WTC11 (cell line): ENCODE data around the gene NKAIN2. TPM values are rescaled to one million over a fixed set of nuclear protein-coding genes. Genes with fewer than 3 reads are reported as not detected.

Experiments used
- ATAC-seq: fragments of 200-7000 bp; cut with Tn5 transposase; 2 replicates; pipeline ENCODE4 v1.10.0; 2021; ENCODE audit warnings: mild to moderate bottlenecking, moderate library complexity
- CTCF ChIA-PET: fragments of 300-600 bp; sonication (Branson Sonifier 250); formaldehyde crosslinking; loops from one replicate; lab custom pipeline; 2021; ENCODE audit warnings: antibody characterized with exemption; lab: Charles Lee
- POLR2A ChIA-PET: fragments of 350-600 bp; sonication (Branson Sonifier 250); formaldehyde crosslinking; loops from one replicate; lab custom pipeline; 2021; ENCODE audit warnings: antibody characterized with exemption; lab: Charles Lee
- DNase-seq: peaks from one replicate; pipeline ENCODE4 v3.0.0; 2021; ENCODE audit warnings: low spot score
- H3K27ac Mint-ChIP-seq: 2 replicates; pipeline ENCODE4 v1.8.0; 2021; ENCODE audit warnings: mixed read lengths
- H3K27me3 Mint-ChIP-seq: 2 replicates; pipeline ENCODE4 v1.8.0; 2021; ENCODE audit warnings: low read depth, mild to moderate bottlenecking, moderate library complexity, mixed read lengths
- H3K36me3 Mint-ChIP-seq: 2 replicates; pipeline ENCODE4 v1.8.0; 2021; ENCODE audit warnings: mixed read lengths
- H3K4me1 Mint-ChIP-seq: 2 replicates; pipeline ENCODE4 v1.8.0; 2022; ENCODE audit warnings: mixed read lengths
- H3K4me3 Mint-ChIP-seq: 2 replicates; pipeline ENCODE4 v1.8.0; 2021; ENCODE audit warnings: mild to moderate bottlenecking, moderate library complexity, mixed read lengths
- H3K9me3 Mint-ChIP-seq: 2 replicates; pipeline ENCODE4 v1.8.0; 2021; ENCODE audit warnings: mixed read lengths
- ESRRA ChIP-seq: sonication (generic); formaldehyde crosslinking; IDR thresholded peaks from 2 replicates; pipeline ENCODE4 v1.8.1; 2022; ENCODE audit warnings: mild to moderate bottlenecking, missing genetic modification reagents, borderline replicate concordance
- ETV6 ChIP-seq: sonication (generic); formaldehyde crosslinking; IDR thresholded peaks from 2 replicates; pipeline ENCODE4 v1.8.1; 2022; ENCODE audit warnings: mild to moderate bottlenecking, missing genetic modification reagents
- FOXP1 ChIP-seq: sonication (generic); formaldehyde crosslinking; IDR thresholded peaks from 2 replicates; pipeline ENCODE4 v1.8.0; 2022; ENCODE audit warnings: missing genetic modification reagents, mild to moderate bottlenecking, moderate library complexity, borderline replicate concordance
- GABPB1 ChIP-seq: sonication (generic); formaldehyde crosslinking; IDR thresholded peaks from 2 replicates; pipeline ENCODE4 v1.8.1; 2023; ENCODE audit warnings: mild to moderate bottlenecking, missing genetic modification reagents
- HMGA2 ChIP-seq: fragments of 250-450 bp; sonication (Bioruptor Pico); IDR thresholded peaks from 2 replicates; pipeline ENCODE4 v1.4.0; 2021; ENCODE audit warnings: mild to moderate bottlenecking, moderate library complexity
- JUN ChIP-seq: sonication (generic); formaldehyde crosslinking; IDR thresholded peaks from 2 replicates; pipeline ENCODE4 v1.8.0; 2023; ENCODE audit warnings: mild to moderate bottlenecking, missing genetic modification reagents
- KAT7 ChIP-seq: sonication (generic); formaldehyde crosslinking; IDR thresholded peaks from 2 replicates; pipeline ENCODE4 v1.8.1; 2023; ENCODE audit warnings: missing genetic modification reagents, mild to moderate bottlenecking, borderline replicate concordance
- NFYB ChIP-seq: sonication (generic); formaldehyde crosslinking; conservative IDR thresholded peaks from 2 replicates; pipeline ENCODE4 v1.8.0; 2022; ENCODE audit warnings: low read depth, missing genetic modification reagents
- SMAD4 ChIP-seq: sonication (generic); formaldehyde crosslinking; IDR thresholded peaks from 2 replicates; pipeline ENCODE4 v1.8.0; 2022; ENCODE audit warnings: mild to moderate bottlenecking, missing genetic modification reagents
- SP1 ChIP-seq: sonication (generic); formaldehyde crosslinking; conservative IDR thresholded peaks from 2 replicates; pipeline ENCODE4 v1.8.1; 2022; ENCODE audit warnings: missing genetic modification reagents
- STAT6 ChIP-seq: sonication (generic); formaldehyde crosslinking; conservative IDR thresholded peaks from 2 replicates; pipeline ENCODE4 v1.8.1; 2023; ENCODE audit warnings: mild to moderate bottlenecking, low read depth, missing genetic modification reagents, moderate library complexity
- TCF7 ChIP-seq: sonication (generic); formaldehyde crosslinking; IDR thresholded peaks from 2 replicates; pipeline ENCODE4 v1.8.0; 2022; ENCODE audit warnings: mild to moderate bottlenecking, low read depth, missing genetic modification reagents, moderate library complexity
- TEAD4 ChIP-seq: sonication (generic); formaldehyde crosslinking; IDR thresholded peaks from 2 replicates; pipeline ENCODE4 v1.8.0; 2022; ENCODE audit warnings: mild to moderate bottlenecking, missing genetic modification reagents
- USF1 ChIP-seq: sonication (generic); formaldehyde crosslinking; IDR thresholded peaks from 2 replicates; pipeline ENCODE4 v1.8.0; 2022; ENCODE audit warnings: mild to moderate bottlenecking, missing genetic modification reagents
- ZBTB43 ChIP-seq: sonication (generic); formaldehyde crosslinking; IDR thresholded peaks from 2 replicates; pipeline ENCODE4 v1.8.1; 2023; ENCODE audit warnings: mild to moderate bottlenecking, missing genetic modification reagents
- ZNF219 ChIP-seq: sonication (generic); formaldehyde crosslinking; IDR thresholded peaks from 2 replicates; pipeline ENCODE4 v1.8.0; 2023; ENCODE audit warnings: missing genetic modification reagents, mild to moderate bottlenecking, borderline replicate concordance
- ZNF423 ChIP-seq: fragments of 250-450 bp; sonication (Bioruptor Pico); IDR thresholded peaks from 2 replicates; pipeline ENCODE4 v2.1.2; 2022; ENCODE audit warnings: mild to moderate bottlenecking, moderate library complexity
- ZNF512 ChIP-seq: sonication (generic); formaldehyde crosslinking; IDR thresholded peaks from 2 replicates; pipeline ENCODE4 v1.8.1; 2022; ENCODE audit warnings: missing genetic modification reagents, borderline replicate concordance
- ZNF671 ChIP-seq: fragments of 250-450 bp; sonication (Bioruptor Pico); IDR thresholded peaks from 2 replicates; pipeline ENCODE4 v1.8.0; 2021; ENCODE audit warnings: mild to moderate bottlenecking
- total RNA-seq: library from RNA; stranded (reverse); gene quantifications from 3 replicates; pipeline ENCODE4 v1.2.3, GENCODE V29; 2021
- TF ChIP-seq, protein P1 (sequence below): sonication (generic); formaldehyde crosslinking; IDR thresholded peaks from 2 replicates; pipeline ENCODE4 v1.8.1; 2023; ENCODE audit warnings: mild to moderate bottlenecking, missing genetic modification reagents, moderate library complexity
- TF ChIP-seq, protein P2 (sequence below): fragments of 250-450 bp; sonication (Bioruptor Pico); IDR thresholded peaks from 2 replicates; pipeline ENCODE4 v1.9.0; 2021; ENCODE audit warnings: moderate library complexity, mild to moderate bottlenecking, inconsistent platforms, borderline replicate concordance
- TF ChIP-seq, protein P3 (sequence below): sonication (generic); formaldehyde crosslinking; IDR thresholded peaks from 2 replicates; pipeline ENCODE4 v1.8.1; 2022; ENCODE audit warnings: low read depth, missing genetic modification reagents, borderline replicate concordance

NKAIN2 gene
- total RNA-seq, 1 experiment from 2014 or later, result 0.33 TPM

- H3K36me3 Mint-ChIP-seq, result no peaks in the 10 kb centered on the region
- TF ChIP-seq JUN (CRISPR knock-in tag), result no peak
- TF ChIP-seq, protein P1, sequence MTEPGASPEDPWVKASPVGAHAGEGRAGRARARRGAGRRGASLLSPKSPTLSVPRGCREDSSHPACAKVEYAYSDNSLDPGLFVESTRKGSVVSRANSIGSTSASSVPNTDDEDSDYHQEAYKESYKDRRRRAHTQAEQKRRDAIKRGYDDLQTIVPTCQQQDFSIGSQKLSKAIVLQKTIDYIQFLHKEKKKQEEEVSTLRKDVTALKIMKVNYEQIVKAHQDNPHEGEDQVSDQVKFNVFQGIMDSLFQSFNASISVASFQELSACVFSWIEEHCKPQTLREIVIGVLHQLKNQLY (CRISPR knock-in tag), result no peak
- ATAC-seq, result no peak
- ChIA-PET POLR2A (no interaction called here), CTCF (no interaction called here)
- H3K9me3 Mint-ChIP-seq, result peaks cover 5% of the 10 kb centered on the region
- peaks cover 7% of the 10 kb centered on the region for H3K4me1 Mint-ChIP-seq
- no peak overlapping the region for H3K4me3 Mint-ChIP-seq
- H3K27ac Mint-ChIP-seq, result no peak overlapping the region
- DNase-seq, result no peak
- no peaks in the 10 kb centered on the region for H3K27me3 Mint-ChIP-seq
Measured at GRCh38 chr6:124355146-124355545, 551.5 kb downstream of the NKAIN2 start.

GRCh38 chr6:124356276-124356810 lies 552.7 kb downstream of the NKAIN2 start:
- ChIA-PET POLR2A (no interaction called here), CTCF (no interaction called here)
- Mint-ChIP-seq H3K4me1 (peaks cover 7% of the 10 kb centered on the region), H3K9me3 (peaks cover 4% of the 10 kb centered on the region), H3K4me3 (no peak overlapping the region), H3K27me3 (no peaks in the 10 kb centered on the region), H3K27ac (no peak overlapping the region), H3K36me3 (no peaks in the 10 kb centered on the region)
- DNase-seq (no peak), ATAC-seq (no peak)
- TF ChIP-seq KAT7 (no peak), GABPB1 (CRISPR knock-in tag) (no peak), TEAD4 (CRISPR knock-in tag) (no peak), ZNF219 (no peak), TCF7 (no peak), FOXP1 (CRISPR knock-in tag) (no peak)

DNA sequence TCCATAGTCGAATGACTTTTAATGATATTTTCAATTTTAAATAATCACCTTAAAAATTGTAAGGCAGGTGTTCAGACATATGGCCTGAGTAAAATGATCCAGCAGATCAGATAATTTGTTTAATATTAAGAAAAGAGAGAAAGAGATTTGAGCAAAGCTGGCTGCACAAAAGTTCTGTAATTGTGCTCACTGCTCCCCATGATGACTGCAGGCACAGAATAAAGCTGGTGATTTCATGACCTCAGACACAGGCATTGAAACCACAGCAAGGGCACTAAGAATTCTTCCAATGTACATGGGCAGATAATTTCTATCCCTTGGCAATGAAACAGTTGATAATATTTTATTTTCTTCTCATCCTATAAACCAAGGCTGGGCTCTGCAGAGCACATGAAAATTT lies 553.1 kb downstream of the NKAIN2 start:
- CTCF ChIA-PET, result no interaction called here
- Mint-ChIP-seq H3K36me3 (no peaks in the 10 kb centered on the region), H3K4me3 (no peak overlapping the region)

GRCh38 chr6:124368131-124368530 lies 564.5 kb downstream of the NKAIN2 start:
- DNase-seq, result no peak
- no peak overlapping the region for H3K27ac Mint-ChIP-seq
- ChIA-PET CTCF (no interaction called here), POLR2A (no interaction called here)
- peaks cover under 1% of the 10 kb centered on the region; the same call in 1 of the 2 replicates for H3K4me1 Mint-ChIP-seq
- no peaks in the 10 kb centered on the region for H3K27me3 Mint-ChIP-seq
- ATAC-seq, result no peak
- no peak overlapping the region for H3K4me3 Mint-ChIP-seq
- H3K9me3 Mint-ChIP-seq, result no peaks in the 10 kb centered on the region; the same call in 1 of the 2 replicates
- H3K36me3 Mint-ChIP-seq, result no peaks in the 10 kb centered on the region
- no peak for TF ChIP-seq USF1 (CRISPR knock-in tag)
- TF ChIP-seq ETV6 (CRISPR knock-in tag), result no peak
- no peak for TF ChIP-seq TCF7
- TF ChIP-seq STAT6, result no peak
- no peak for TF ChIP-seq ZNF671
- no peak for TF ChIP-seq ZNF512 (CRISPR knock-in tag)
- no peak for TF ChIP-seq NFYB (CRISPR knock-in tag)

More for the DNA sequence above, 553.1 kb downstream of the NKAIN2 start:
- TF ChIP-seq HMGA2 (CRISPR knock-in tag), result no peak
- no peak for TF ChIP-seq KAT7
- TF ChIP-seq ESRRA (CRISPR knock-in tag), result no peak
- TF ChIP-seq, protein P2, sequence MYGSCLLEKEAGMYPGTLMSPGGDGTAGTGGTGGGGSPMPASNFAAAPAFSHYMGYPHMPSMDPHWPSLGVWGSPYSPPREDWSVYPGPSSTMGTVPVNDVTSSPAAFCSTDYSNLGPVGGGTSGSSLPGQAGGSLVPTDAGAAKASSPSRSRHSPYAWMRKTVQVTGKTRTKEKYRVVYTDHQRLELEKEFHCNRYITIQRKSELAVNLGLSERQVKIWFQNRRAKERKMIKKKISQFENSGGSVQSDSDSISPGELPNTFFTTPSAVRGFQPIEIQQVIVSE (CRISPR knock-in tag), result no peak
- TF ChIP-seq ZBTB43 (CRISPR knock-in tag), result no peak
- TF ChIP-seq, protein P3, sequence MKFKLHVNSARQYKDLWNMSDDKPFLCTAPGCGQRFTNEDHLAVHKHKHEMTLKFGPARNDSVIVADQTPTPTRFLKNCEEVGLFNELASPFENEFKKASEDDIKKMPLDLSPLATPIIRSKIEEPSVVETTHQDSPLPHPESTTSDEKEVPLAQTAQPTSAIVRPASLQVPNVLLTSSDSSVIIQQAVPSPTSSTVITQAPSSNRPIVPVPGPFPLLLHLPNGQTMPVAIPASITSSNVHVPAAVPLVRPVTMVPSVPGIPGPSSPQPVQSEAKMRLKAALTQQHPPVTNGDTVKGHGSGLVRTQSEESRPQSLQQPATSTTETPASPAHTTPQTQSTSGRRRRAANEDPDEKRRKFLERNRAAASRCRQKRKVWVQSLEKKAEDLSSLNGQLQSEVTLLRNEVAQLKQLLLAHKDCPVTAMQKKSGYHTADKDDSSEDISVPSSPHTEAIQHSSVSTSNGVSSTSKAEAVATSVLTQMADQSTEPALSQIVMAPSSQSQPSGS, result no peak
- no peak for TF ChIP-seq SMAD4 (CRISPR knock-in tag)
- TF ChIP-seq SP1, result no peak
- TF ChIP-seq ZNF423 (CRISPR knock-in tag), result no peak
- TF ChIP-seq, all 79 proteins: peak for 0
- no peak overlapping the region for H3K27ac Mint-ChIP-seq
- ATAC-seq (no peak), DNase-seq (no peak)
- POLR2A ChIA-PET, result no interaction called here
- no peaks in the 10 kb centered on the region for H3K27me3 Mint-ChIP-seq
- peaks cover 4% of the 10 kb centered on the region for H3K9me3 Mint-ChIP-seq
- H3K4me1 Mint-ChIP-seq, result peaks cover 7% of the 10 kb centered on the region
